Measurements from ENCODE around the gene WHAMM. TPM values are rescaled to one million over a fixed set of nuclear protein-coding genes. Genes with fewer than 3 reads are reported as not detected.
"Not testable (repeated sequence)": the region's sequence is repeated elsewhere in the genome, so short reads cannot be mapped to it uniquely, and the experiment has no call there.

WHAMM gene, protein sequence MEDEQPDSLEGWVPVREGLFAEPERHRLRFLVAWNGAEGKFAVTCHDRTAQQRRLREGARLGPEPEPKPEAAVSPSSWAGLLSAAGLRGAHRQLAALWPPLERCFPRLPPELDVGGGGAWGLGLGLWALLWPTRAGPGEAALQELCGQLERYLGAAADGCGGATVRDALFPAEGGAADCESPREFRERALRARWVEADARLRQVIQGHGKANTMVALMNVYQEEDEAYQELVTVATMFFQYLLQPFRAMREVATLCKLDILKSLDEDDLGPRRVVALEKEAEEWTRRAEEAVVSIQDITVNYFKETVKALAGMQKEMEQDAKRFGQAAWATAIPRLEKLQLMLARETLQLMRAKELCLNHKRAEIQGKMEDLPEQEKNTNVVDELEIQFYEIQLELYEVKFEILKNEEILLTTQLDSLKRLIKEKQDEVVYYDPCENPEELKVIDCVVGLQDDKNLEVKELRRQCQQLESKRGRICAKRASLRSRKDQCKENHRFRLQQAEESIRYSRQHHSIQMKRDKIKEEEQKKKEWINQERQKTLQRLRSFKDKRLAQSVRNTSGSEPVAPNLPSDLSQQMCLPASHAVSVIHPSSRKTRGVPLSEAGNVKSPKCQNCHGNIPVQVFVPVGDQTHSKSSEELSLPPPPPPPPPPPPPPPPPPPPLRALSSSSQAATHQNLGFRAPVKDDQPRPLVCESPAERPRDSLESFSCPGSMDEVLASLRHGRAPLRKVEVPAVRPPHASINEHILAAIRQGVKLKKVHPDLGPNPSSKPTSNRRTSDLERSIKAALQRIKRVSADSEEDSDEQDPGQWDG
- total RNA-seq: 5.4 and 6.6 TPM in 2 replicates

- peak within 1 kb of the TSS; percentile 100 for H3K4me3 ChIP-seq (ENCODE audit: low read depth, low read length)
- peak; percentile 97 for DNase-seq (ENCODE audit: low read depth)
- H3K36me3 ChIP-seq (ENCODE audit: control insufficient read depth, insufficient read depth, low read length): no peaks in the 10 kb centered on the region
- H3K27me3 ChIP-seq (ENCODE audit: control insufficient read depth, insufficient read depth, low read length): no peaks in the 10 kb centered on the region
- TF ChIP-seq, protein P1, sequence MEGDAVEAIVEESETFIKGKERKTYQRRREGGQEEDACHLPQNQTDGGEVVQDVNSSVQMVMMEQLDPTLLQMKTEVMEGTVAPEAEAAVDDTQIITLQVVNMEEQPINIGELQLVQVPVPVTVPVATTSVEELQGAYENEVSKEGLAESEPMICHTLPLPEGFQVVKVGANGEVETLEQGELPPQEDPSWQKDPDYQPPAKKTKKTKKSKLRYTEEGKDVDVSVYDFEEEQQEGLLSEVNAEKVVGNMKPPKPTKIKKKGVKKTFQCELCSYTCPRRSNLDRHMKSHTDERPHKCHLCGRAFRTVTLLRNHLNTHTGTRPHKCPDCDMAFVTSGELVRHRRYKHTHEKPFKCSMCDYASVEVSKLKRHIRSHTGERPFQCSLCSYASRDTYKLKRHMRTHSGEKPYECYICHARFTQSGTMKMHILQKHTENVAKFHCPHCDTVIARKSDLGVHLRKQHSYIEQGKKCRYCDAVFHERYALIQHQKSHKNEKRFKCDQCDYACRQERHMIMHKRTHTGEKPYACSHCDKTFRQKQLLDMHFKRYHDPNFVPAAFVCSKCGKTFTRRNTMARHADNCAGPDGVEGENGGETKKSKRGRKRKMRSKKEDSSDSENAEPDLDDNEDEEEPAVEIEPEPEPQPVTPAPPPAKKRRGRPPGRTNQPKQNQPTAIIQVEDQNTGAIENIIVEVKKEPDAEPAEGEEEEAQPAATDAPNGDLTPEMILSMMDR (IDR thresholded peaks at IDR 0.05; ENCODE audit: insufficient read depth, low read length, poor library complexity, severe bottlenecking): no peak
These were observed at the start of gene WHAMM for GRCh38 chr15:82809308-82810060. WHAMM (plus strand) TSS chr15:82809628; CDS start chr15:82809727, 99 bp downstream.

GRCh38 chr15:82763361-82764116 is 45.9 kb upstream of the WHAMM start:
- no peak for DNase-seq (ENCODE audit: low read depth)
- no peaks in the 10 kb centered on the region for H3K27me3 ChIP-seq (ENCODE audit: control insufficient read depth, insufficient read depth, low read length)
- H3K4me3 ChIP-seq (ENCODE audit: low read depth, low read length): no peak overlapping the region
- TF ChIP-seq, protein P1 (IDR thresholded peaks at IDR 0.05; ENCODE audit: insufficient read depth, low read length, poor library complexity, severe bottlenecking): no peak
- H3K36me3 ChIP-seq (ENCODE audit: control insufficient read depth, insufficient read depth, low read length): no peaks in the 10 kb centered on the region

DNA sequence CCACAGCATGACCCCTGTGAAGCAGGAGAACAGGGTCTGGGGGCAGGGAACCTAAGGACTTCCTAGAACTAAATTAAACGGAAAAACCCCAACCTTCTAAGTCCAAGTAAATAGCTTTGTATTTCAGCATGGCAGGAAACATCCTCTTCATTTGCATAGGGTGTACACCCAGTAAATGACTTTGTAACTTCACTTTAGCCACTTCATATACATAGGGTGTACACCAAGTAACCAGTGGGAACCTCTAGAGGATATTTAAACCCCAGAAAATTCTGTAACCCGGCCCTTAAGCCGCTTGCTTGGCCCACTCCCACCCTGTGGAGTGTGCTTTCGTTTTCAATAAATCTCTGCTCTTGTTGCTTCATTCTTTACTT is 45.3 kb upstream of the WHAMM start:
- TF ChIP-seq, protein P1 (IDR thresholded peaks at IDR 0.05; ENCODE audit: insufficient read depth, low read length, poor library complexity, severe bottlenecking): no peak
- Histone ChIP-seq H3K27me3 (ENCODE audit: control insufficient read depth, insufficient read depth, low read length) (no peaks in the 10 kb centered on the region), H3K36me3 (ENCODE audit: control insufficient read depth, insufficient read depth, low read length) (no peaks in the 10 kb centered on the region), H3K4me3 (ENCODE audit: low read depth, low read length) (no peak overlapping the region)
- no peak for DNase-seq (ENCODE audit: low read depth)

DNA sequence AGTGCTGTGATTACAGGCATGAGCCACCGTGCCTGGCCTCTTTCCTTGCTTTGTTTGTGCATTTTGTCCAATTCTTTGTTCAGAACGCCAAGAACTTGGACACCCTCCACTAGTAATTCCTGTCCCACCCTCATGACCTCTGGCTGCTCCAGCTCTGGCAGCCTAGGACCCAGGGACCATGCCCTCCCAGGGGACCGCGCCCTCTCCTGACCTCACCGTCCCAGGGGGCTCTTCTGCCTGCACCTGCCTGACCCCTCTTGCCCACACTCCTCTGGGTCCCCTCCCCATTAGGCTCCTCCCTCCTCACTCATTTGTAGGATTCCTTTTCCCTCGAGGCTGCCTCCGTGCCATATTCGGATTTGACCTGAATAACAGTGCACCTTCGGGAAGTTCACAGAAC is 44.7 kb upstream of the WHAMM start:
- TF ChIP-seq, protein P1 (IDR thresholded peaks at IDR 0.05; ENCODE audit: insufficient read depth, low read length, poor library complexity, severe bottlenecking): no peak
- no peak overlapping the region for H3K4me3 ChIP-seq (ENCODE audit: low read depth, low read length)
- H3K36me3 ChIP-seq (ENCODE audit: control insufficient read depth, insufficient read depth, low read length): no peaks in the 10 kb centered on the region
- DNase-seq (ENCODE audit: low read depth): no peak
- H3K27me3 ChIP-seq (ENCODE audit: control insufficient read depth, insufficient read depth, low read length): no peaks in the 10 kb centered on the region

GRCh38 chr15:82766201-82766600 is 43.2 kb upstream of the WHAMM start:
- not testable (repeated sequence) for DNase-seq (ENCODE audit: low read depth); H3K27me3 ChIP-seq (ENCODE audit: control insufficient read depth, insufficient read depth, low read length); H3K4me3 ChIP-seq (ENCODE audit: low read depth, low read length); H3K36me3 ChIP-seq (ENCODE audit: control insufficient read depth, insufficient read depth, low read length)
